NOMO-1 (cell line): Measurements from ENCODE around the gene PDZRN3.

Experiments
- DNase-seq, 2 experiments: peaks; one replicate each; lab custom pipeline; 2025; ENCODE audit not compliant: unreplicated experiment in 2 of 2; lab: John Stamatoyannopoulos, UW

Gene PDZRN3

GRCh38 chr3:73530022-73530396 lies 94.7 kb downstream of the PDZRN3 start:
- DNase-seq, result no peak

- DNase-seq, result no peak
Measured at GRCh38 chr3:73529308-73530021, 95.3 kb downstream of the PDZRN3 start.

- DNase-seq, result no peak
Measured at GRCh38 chr3:73525591-73525990, 99.2 kb downstream of the PDZRN3 start.

GRCh38 chr3:73523661-73524060 lies 101.1 kb downstream of the PDZRN3 start:
- no peak for DNase-seq

GRCh38 chr3:73521734-73522336 lies 102.9 kb downstream of the PDZRN3 start:
- DNase-seq, result no peak

GRCh38 chr3:73520931-73521461 lies 103.7 kb downstream of the PDZRN3 start:
- no peak for DNase-seq

GRCh38 chr3:73516631-73517030 lies 108.1 kb downstream of the PDZRN3 start:
- DNase-seq, result no peak

- DNase-seq, result no peak
Measured at GRCh38 chr3:73513260-73513659, 111.5 kb downstream of the PDZRN3 start.

- DNase-seq, result no peak
Measured at GRCh38 chr3:73511571-73512525, 112.9 kb downstream of the PDZRN3 start.

GRCh38 chr3:73510784-73511183 lies 114.0 kb downstream of the PDZRN3 start:
- no peak for DNase-seq

- no peak for DNase-seq
Measured at GRCh38 chr3:73510334-73510733, 114.4 kb downstream of the PDZRN3 start.

GRCh38 chr3:73509816-73510215 lies 114.9 kb downstream of the PDZRN3 start:
- DNase-seq, result no peak

- DNase-seq, result no peak
Measured at GRCh38 chr3:73509066-73509465, 115.7 kb downstream of the PDZRN3 start.

GRCh38 chr3:73508330-73508954 lies 116.3 kb downstream of the PDZRN3 start:
- peak; percentile 6 to 47 for DNase-seq

- DNase-seq, result no peak
Measured at GRCh38 chr3:73504852-73505251, 119.9 kb downstream of the PDZRN3 start.

GRCh38 chr3:73504239-73504638 lies 120.5 kb downstream of the PDZRN3 start:
- no peak for DNase-seq

- DNase-seq, result no peak
Measured at GRCh38 chr3:73503781-73504180, 121.0 kb downstream of the PDZRN3 start.

- DNase-seq, result peak; percentile 10 to 64
Measured at GRCh38 chr3:73502609-73503583, 121.8 kb downstream of the PDZRN3 start.

GRCh38 chr3:73500321-73500720 lies 124.4 kb downstream of the PDZRN3 start:
- no peak for DNase-seq

- no peak for DNase-seq
Measured at GRCh38 chr3:73499787-73500186, 125.0 kb downstream of the PDZRN3 start.
